Neural cell (in vitro differentiated cells): ENCODE measurements around the gene GABRG3. TPM values are rescaled to one million over a fixed set of nuclear protein-coding genes. Genes with fewer than 3 reads are reported as not detected.
"Not testable (repeated sequence)": the region's sequence is repeated elsewhere in the genome, so short reads cannot be mapped to it uniquely, and the experiment has no call there.

ENCODE experiments used
- H2AFZ ChIP-seq: fragments of 200-600, 300-800 bp; sonication (generic), shearing (Covaris generic); 2 replicates; pipeline ENCODE4 v1.6.0; 2014; ENCODE audit warnings: low read depth, mild to moderate bottlenecking, antibody characterized with exemption, low read length, moderate library complexity
- H3F3A ChIP-seq: fragments of 200-600 bp; shearing (Covaris generic); 2 replicates; pipeline ENCODE4 v1.6.1; 2016; ENCODE audit warnings: mild to moderate bottlenecking, moderate library complexity, mixed read lengths, antibody characterized with exemption, low read length; ENCODE audit not compliant: insufficient read depth, poor library complexity, severe bottlenecking
- H3K27ac ChIP-seq: fragments of 200-600, 300-800 bp; sonication (generic), shearing (Covaris generic); 2 replicates; pipeline ENCODE4 v1.5.1; 2014; ENCODE audit warnings: mild to moderate bottlenecking, low read length, moderate library complexity
- H3K27me3 ChIP-seq: fragments of 300-800, 200-600 bp; sonication (generic), shearing (Covaris generic); 2 replicates; pipeline ENCODE4 v1.6.0; 2014; ENCODE audit warnings: mild to moderate bottlenecking, low read depth, low read length, moderate library complexity; ENCODE audit not compliant: insufficient read depth
- H3K36me3 ChIP-seq: fragments of 300-800, 200-600 bp; sonication (generic), shearing (Covaris generic); 2 replicates; pipeline ENCODE4 v1.5.1; 2014; ENCODE audit warnings: mild to moderate bottlenecking, antibody characterized with exemption, low read length, moderate library complexity; ENCODE audit not compliant: insufficient read depth
- H3K4me2 ChIP-seq: fragments of 300-800, 200-600 bp; sonication (generic), shearing (Covaris generic); 2 replicates; pipeline ENCODE4 v1.6.0; 2014; ENCODE audit warnings: mild to moderate bottlenecking, low read length
- H3K4me3 ChIP-seq: fragments of 300-800, 200-600 bp; sonication (generic), shearing (Covaris generic); 2 replicates; pipeline ENCODE4 v1.5.1; 2014; ENCODE audit warnings: mild to moderate bottlenecking, low read length, moderate library complexity
- H3K79me2 ChIP-seq: fragments of 200-600 bp; shearing (Covaris generic); replicated peaks from 2 replicates; pipeline ENCODE4 v1.6.0; 2014; ENCODE audit warnings: mild to moderate bottlenecking, low read length, moderate library complexity; ENCODE audit not compliant: insufficient read depth
- H3K9ac ChIP-seq: fragments of 300-800, 200-600 bp; sonication (generic), shearing (Covaris generic); 2 replicates; pipeline ENCODE4 v1.6.1; 2016; ENCODE audit warnings: mild to moderate bottlenecking, low read length, mixed read lengths
- H3K9me2 ChIP-seq: fragments of 200-600 bp; shearing (Covaris generic); 2 replicates; pipeline ENCODE4 v1.6.1; 2016; ENCODE audit warnings: mild to moderate bottlenecking, low read length, mixed read lengths; ENCODE audit not compliant: insufficient read depth
- H3K9me3 ChIP-seq: fragments of 200-600, 300-800 bp; sonication (generic), shearing (Covaris generic); 2 replicates; pipeline ENCODE4 v1.6.1; 2016; ENCODE audit warnings: mild to moderate bottlenecking, mixed run types, low read length, moderate library complexity, mixed read lengths
- H4K20me1 ChIP-seq: fragments of 200-600 bp; shearing (Covaris generic); 2 replicates; pipeline ENCODE4 v1.6.1; 2016; ENCODE audit warnings: mild to moderate bottlenecking, mixed run types; ENCODE audit not compliant: insufficient read depth
- EP300 ChIP-seq: fragments of 450-650 bp; conservative IDR thresholded peaks from 2 replicates; pipeline ENCODE4 v1.6.1; 2014; ENCODE audit warnings: antibody characterized with exemption, mild to moderate bottlenecking, moderate library complexity; ENCODE audit not compliant: poor library complexity, severe bottlenecking
- EZH2 ChIP-seq: fragments of 200-600, 300-800 bp; shearing (Covaris generic), sonication (generic); IDR thresholded peaks from 2 replicates; pipeline ENCODE4 v1.6.1; 2014; ENCODE audit warnings: antibody characterized with exemption, low read length, borderline replicate concordance, mild to moderate bottlenecking; ENCODE audit not compliant: insufficient read depth, poor library complexity, severe bottlenecking
- MXI1 ChIP-seq: fragments of 450-650 bp; conservative IDR thresholded peaks from 2 replicates; pipeline ENCODE4 v1.6.1; 2014; ENCODE audit warnings: antibody characterized with exemption, mild to moderate bottlenecking; ENCODE audit not compliant: poor library complexity, severe bottlenecking
- POLR2AphosphoS5 ChIP-seq: IDR thresholded peaks from 2 replicates; pipeline ENCODE4 v1.6.1; 2012
- RAD21 ChIP-seq: fragments of 450-650 bp; conservative IDR thresholded peaks from 2 replicates; pipeline ENCODE4 v1.6.1; 2014; ENCODE audit warnings: antibody characterized with exemption, mild to moderate bottlenecking, moderate library complexity
- SMC3 ChIP-seq: fragments of 450-650 bp; conservative IDR thresholded peaks from 2 replicates; pipeline ENCODE4 v1.6.1; 2014; ENCODE audit warnings: antibody characterized with exemption, mild to moderate bottlenecking, moderate library complexity; ENCODE audit not compliant: poor library complexity
- TAF1 ChIP-seq: IDR thresholded peaks from 2 replicates; pipeline ENCODE4 v1.6.1; 2012; ENCODE audit warnings: low read depth
- polyA plus RNA-seq: library from polyadenylated mRNA; depleted of rRNA; stranded (reverse); fragments of >200 nt; gene quantifications from 2 replicates; pipeline ENCODE4 v1.2.3, GENCODE V29; 2014
- TF ChIP-seq, protein P1 (sequence below): fragments of 450-650 bp; IDR thresholded peaks from 2 replicates; pipeline ENCODE4 v1.5.1; 2014; ENCODE audit warnings: antibody characterized with exemption, mild to moderate bottlenecking, moderate library complexity; ENCODE audit not compliant: poor library complexity, severe bottlenecking
- TF ChIP-seq, protein P2 (sequence below): IDR thresholded peaks from 2 replicates; pipeline ENCODE4 v1.6.1; 2012; ENCODE audit warnings: borderline replicate concordance

The GABRG3 gene
- polyA plus RNA-seq, 1 donor from 2014 or later, result 1.2 TPM

DNA sequence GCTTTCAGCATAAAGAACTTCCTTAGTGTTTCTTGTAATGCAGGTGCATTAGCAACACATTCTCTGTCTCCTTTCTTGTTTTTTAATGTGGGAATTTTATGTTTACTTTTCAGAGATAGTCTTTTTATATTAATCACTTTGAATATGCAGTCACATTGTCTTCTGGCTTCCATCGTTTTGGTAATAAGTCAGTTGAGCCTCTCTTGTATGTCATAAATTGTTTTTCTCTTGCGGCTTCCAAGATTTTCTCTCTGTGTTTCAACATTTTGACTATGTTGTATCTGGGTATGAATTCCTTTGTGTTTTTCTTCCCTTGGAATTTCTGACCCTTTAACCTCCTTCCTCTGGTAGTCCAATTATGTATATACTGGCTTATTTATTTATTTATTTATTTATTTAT, 25.3 kb downstream of the GABRG3 start:
- Histone ChIP-seq H4K20me1 (no peaks in the 10 kb centered on the region), H3K27ac (no peak overlapping the region), H3K79me2 (no peaks in the 10 kb centered on the region), H3K4me2 (no peak overlapping the region), H2AFZ (no peak overlapping the region), H3K36me3 (no peaks in the 10 kb centered on the region), H3K4me3 (no peak overlapping the region), H3K27me3 (no peaks in the 10 kb centered on the region), H3K9ac (no peak overlapping the region), H3F3A (no peaks in the 10 kb centered on the region), H3K9me3 (peaks cover 9% of the 10 kb centered on the region), H3K9me2 (no peaks in the 10 kb centered on the region)
- TF ChIP-seq TAF1 (no peak), MXI1 (no peak), EP300 (no peak), SMC3 (no peak), EZH2 (no peak), RAD21 (no peak), POLR2AphosphoS5 (no peak)
- TF ChIP-seq, protein P1, sequence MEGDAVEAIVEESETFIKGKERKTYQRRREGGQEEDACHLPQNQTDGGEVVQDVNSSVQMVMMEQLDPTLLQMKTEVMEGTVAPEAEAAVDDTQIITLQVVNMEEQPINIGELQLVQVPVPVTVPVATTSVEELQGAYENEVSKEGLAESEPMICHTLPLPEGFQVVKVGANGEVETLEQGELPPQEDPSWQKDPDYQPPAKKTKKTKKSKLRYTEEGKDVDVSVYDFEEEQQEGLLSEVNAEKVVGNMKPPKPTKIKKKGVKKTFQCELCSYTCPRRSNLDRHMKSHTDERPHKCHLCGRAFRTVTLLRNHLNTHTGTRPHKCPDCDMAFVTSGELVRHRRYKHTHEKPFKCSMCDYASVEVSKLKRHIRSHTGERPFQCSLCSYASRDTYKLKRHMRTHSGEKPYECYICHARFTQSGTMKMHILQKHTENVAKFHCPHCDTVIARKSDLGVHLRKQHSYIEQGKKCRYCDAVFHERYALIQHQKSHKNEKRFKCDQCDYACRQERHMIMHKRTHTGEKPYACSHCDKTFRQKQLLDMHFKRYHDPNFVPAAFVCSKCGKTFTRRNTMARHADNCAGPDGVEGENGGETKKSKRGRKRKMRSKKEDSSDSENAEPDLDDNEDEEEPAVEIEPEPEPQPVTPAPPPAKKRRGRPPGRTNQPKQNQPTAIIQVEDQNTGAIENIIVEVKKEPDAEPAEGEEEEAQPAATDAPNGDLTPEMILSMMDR, result no peak
- TF ChIP-seq, protein P2, sequence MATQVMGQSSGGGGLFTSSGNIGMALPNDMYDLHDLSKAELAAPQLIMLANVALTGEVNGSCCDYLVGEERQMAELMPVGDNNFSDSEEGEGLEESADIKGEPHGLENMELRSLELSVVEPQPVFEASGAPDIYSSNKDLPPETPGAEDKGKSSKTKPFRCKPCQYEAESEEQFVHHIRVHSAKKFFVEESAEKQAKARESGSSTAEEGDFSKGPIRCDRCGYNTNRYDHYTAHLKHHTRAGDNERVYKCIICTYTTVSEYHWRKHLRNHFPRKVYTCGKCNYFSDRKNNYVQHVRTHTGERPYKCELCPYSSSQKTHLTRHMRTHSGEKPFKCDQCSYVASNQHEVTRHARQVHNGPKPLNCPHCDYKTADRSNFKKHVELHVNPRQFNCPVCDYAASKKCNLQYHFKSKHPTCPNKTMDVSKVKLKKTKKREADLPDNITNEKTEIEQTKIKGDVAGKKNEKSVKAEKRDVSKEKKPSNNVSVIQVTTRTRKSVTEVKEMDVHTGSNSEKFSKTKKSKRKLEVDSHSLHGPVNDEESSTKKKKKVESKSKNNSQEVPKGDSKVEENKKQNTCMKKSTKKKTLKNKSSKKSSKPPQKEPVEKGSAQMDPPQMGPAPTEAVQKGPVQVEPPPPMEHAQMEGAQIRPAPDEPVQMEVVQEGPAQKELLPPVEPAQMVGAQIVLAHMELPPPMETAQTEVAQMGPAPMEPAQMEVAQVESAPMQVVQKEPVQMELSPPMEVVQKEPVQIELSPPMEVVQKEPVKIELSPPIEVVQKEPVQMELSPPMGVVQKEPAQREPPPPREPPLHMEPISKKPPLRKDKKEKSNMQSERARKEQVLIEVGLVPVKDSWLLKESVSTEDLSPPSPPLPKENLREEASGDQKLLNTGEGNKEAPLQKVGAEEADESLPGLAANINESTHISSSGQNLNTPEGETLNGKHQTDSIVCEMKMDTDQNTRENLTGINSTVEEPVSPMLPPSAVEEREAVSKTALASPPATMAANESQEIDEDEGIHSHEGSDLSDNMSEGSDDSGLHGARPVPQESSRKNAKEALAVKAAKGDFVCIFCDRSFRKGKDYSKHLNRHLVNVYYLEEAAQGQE, result no peak

DNA sequence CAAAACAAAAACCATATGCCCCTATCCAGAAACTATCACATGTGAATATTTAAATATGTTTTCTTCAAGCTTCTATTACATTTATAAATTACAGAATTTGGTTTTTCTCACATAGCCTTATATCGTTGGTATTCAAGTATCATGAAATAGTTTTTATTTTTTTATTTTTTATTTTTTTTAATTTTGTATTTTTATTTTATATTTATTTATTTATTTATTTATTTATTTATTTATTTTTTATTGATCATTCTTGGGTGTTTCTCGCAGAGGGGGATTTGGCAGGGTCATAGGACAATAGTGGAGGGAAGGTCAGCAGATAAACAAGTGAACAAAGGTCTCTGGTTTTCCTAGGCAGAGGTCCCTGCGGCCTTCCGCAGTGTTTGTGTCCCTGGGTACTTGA, 32.0 kb downstream of the GABRG3 start:
- H3K27ac ChIP-seq, result not testable (repeated sequence)

DNA sequence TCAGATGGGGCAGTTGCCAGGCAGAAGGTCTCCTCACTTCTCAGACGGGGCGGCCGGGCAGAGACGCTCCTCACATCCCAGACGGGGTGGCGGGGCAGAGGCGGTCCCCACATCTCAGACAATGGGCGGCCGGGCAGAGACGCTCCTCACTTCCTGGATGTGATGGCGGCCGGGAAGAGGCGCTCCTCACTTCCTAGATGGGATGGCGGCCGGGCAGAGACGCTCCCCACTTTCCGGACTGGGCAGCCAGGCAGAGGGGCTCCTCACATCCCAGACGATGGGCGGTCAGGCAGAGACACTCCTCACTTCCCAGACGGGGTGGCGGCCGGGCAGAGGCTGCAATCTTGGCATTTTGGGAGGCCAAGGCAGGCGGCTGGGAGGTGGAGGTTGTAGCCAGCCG, 33.2 kb downstream of the GABRG3 start:
- not testable (repeated sequence) for H3K79me2 ChIP-seq, H3K4me2 ChIP-seq, H2AFZ ChIP-seq, H3K27me3 ChIP-seq, H3F3A ChIP-seq, H3K4me3 ChIP-seq, H3K9ac ChIP-seq, H3K36me3 ChIP-seq, H3K9me2 ChIP-seq, H3K27ac ChIP-seq, H3K9me3 ChIP-seq, H4K20me1 ChIP-seq

More for the DNA sequence above, 32.0 kb downstream of the GABRG3 start:
- H3K4me2 ChIP-seq, H2AFZ ChIP-seq, H3K36me3 ChIP-seq, H3K79me2 ChIP-seq, H3K4me3 ChIP-seq, H3K9ac ChIP-seq, H4K20me1 ChIP-seq, H3F3A ChIP-seq, H3K27me3 ChIP-seq, H3K9me3 ChIP-seq, H3K9me2 ChIP-seq: not testable (repeated sequence)
